Type B pancreatic cell (in vitro differentiated cells): ENCODE results near the gene IGSF9B. TPM values are rescaled to one million over a fixed set of nuclear protein-coding genes. Genes with fewer than 3 reads are reported as not detected.
A peak's percentile ranks its signal among the peaks of the same experiment; 100 is the strongest.

Experiments
- DNase-seq: peaks from one replicate; pipeline ENCODE4 v3.0.0; 2021; ENCODE audit warnings: mixed read lengths; ENCODE audit not compliant: unreplicated experiment; ENCODE audit errors: extremely low spot score
- H3K27ac Mint-ChIP-seq: 2 replicates; pipeline ENCODE4 v1.8.0; 2021; ENCODE audit warnings: mild to moderate bottlenecking, mixed read lengths
- H3K27me3 Mint-ChIP-seq: 2 replicates; pipeline ENCODE4 v1.8.0; 2021; ENCODE audit warnings: mixed read lengths
- H3K36me3 Mint-ChIP-seq: 2 replicates; pipeline ENCODE4 v1.8.0; 2021; ENCODE audit warnings: mixed read lengths
- H3K4me1 Mint-ChIP-seq: one replicate; pipeline ENCODE4 v1.8.0; 2021; ENCODE audit warnings: mixed read lengths; ENCODE audit not compliant: unreplicated experiment
- H3K4me3 Mint-ChIP-seq: 2 replicates; pipeline ENCODE4 v1.8.0; 2021; ENCODE audit warnings: mild to moderate bottlenecking, mixed read lengths
- H3K9me3 Mint-ChIP-seq: 2 replicates; pipeline ENCODE4 v1.8.0; 2021; ENCODE audit warnings: mixed read lengths
- CTCF ChIP-seq: fragments of 200-600 bp; sonication (generic); conservative IDR thresholded peaks from 2 replicates; pipeline ENCODE4 v1.5.0; 2021; ENCODE audit warnings: antibody characterized with exemption, mild to moderate bottlenecking
- total RNA-seq: library from RNA; stranded (reverse); gene quantifications from 2 replicates; pipeline ENCODE4 v1.2.1, GENCODE V29; 2021; ENCODE audit warnings: low replicate concordance

The IGSF9B gene
- total RNA-seq, 1 donor from 2014 or later, result 10.6 TPM

GRCh38 chr11:133920109-133920990 lies 36.4 kb downstream of the IGSF9B start:
- H3K27ac Mint-ChIP-seq, result no peak overlapping the region
- no peak for DNase-seq
- H3K4me1 Mint-ChIP-seq, result no peaks in the 10 kb centered on the region
- H3K4me3 Mint-ChIP-seq, result no peak overlapping the region
- no peaks in the 10 kb centered on the region for H3K36me3 Mint-ChIP-seq
- H3K9me3 Mint-ChIP-seq, result no peaks in the 10 kb centered on the region
- no peak for TF ChIP-seq CTCF
- H3K27me3 Mint-ChIP-seq, result peaks cover 3% of the 10 kb centered on the region

DNA sequence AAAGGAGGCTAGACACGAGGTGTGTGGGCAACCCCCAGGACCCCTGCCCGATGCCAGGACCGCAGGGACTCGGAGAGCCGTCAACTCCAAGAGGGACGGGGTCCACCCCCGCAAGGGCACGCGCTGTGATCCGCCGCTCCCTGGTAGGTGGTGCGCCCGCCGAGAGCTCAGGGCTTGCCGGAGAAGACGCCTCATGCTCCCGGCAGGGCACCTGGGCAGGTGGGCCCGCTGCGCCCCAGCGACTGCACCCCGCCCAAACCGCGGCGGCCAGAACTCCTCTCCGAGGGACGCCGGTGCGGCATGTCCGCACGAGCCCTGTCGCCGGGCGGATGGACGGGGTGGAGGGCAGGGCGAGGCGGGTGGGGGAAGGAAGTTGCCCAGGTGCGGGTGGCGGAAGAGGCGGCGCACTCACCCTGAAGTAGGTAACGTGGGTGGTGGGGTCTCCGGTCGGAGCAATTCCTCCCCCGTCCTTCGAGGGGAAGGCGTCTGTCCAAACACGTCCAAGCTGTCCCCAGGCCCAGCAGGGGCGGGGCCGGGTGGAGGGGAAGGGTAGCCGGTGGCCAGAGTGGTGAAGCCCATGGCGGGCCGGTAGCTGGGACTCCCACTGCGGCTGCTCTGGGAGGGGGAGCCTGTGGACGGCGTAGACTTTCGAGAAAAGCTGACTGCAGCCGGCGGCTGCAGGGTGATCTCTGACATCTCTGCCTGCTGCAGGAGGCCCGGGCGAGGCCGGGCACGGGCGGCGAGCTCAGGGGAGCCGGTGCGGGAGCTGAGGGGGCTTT lies 37.2 kb downstream of the IGSF9B start:
- Mint-ChIP-seq H3K4me3 (no peak overlapping the region), H3K4me1 (no peaks in the 10 kb centered on the region)

DNA sequence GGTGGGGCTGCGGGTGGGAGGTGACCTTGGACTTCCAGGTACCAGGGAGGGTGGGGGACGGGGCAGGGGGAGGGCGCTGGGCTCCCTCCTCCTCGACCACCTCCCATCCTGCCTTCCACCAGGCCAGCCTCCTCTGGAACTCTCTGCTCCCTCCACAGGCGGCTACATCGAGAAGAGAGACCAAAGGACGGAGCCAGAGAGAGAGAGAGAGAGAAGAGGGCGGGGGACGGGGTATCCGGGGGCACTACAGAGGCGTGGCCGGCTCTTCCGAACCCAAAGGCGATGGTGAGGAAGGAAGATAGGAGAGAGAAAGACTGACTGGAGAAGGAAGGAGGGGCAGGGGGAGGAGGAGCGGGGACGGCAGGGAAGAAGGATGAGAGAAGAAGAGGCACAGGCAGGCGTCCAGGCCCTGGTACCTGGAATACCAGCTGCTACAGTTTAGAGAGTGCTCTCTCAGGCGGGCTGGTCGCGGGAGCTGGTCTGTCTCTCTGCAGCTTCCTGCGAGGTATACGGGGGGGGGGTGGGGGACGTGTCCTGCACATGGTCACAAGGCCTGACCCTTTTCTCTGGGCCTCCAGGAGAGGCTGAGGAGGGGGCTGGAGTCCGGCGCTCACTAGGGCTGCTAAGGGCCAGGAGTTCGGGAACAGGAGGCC lies 38.0 kb downstream of the IGSF9B start:
- H3K27ac Mint-ChIP-seq, result no peak overlapping the region
- H3K27me3 Mint-ChIP-seq, result peaks cover 6% of the 10 kb centered on the region
- peaks cover 3% of the 10 kb centered on the region for H3K36me3 Mint-ChIP-seq
- no peaks in the 10 kb centered on the region for H3K9me3 Mint-ChIP-seq
- no peaks in the 10 kb centered on the region for H3K4me1 Mint-ChIP-seq
- DNase-seq, result no peak
- peak overlapping the region; percentile 60 for H3K4me3 Mint-ChIP-seq
- no peak for TF ChIP-seq CTCF

More for the DNA sequence above, 37.2 kb downstream of the IGSF9B start:
- Mint-ChIP-seq H3K27ac (no peak overlapping the region), H3K9me3 (no peaks in the 10 kb centered on the region), H3K27me3 (peaks cover 3% of the 10 kb centered on the region), H3K36me3 (no peaks in the 10 kb centered on the region)
- TF ChIP-seq CTCF, result no peak
- no peak for DNase-seq

DNA sequence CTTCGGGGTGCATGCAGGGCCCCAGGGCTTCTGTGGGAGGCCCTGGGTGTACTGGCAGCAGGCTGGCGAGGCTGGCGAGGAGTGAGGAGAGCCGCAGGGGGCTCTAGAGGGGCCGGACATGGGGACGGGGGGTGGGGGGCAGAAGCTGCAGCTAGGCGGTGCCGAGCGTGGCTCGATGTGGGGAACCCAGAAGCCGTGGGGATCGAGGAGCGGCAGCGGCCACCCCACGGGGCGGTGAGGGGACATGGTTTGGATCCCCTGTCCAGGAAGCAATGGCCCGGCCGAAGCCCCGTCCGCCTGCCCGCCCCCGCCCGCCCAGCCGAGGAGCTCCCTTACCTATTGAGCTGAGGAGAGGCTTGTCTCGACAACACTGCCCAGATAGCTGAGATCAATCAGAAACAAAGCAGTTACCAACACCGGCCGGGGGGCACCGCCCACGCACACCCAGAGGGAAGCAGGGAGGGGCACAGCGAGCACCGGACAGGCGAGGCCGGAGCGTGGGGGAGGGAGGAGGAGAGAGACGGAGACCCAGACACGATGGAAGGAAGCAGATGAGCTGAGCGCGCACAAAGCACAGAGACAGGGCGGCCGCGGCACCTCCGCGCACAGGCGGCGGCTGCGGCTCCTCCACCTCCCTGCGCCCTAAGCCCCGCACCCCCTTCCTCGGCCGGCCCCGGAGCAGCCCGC lies 38.7 kb downstream of the IGSF9B start:
- H3K9me3 Mint-ChIP-seq, result no peaks in the 10 kb centered on the region
- H3K4me3 Mint-ChIP-seq, result peak overlapping the region; percentile 68
- H3K4me1 Mint-ChIP-seq, result no peaks in the 10 kb centered on the region
- no peak for DNase-seq
- H3K27ac Mint-ChIP-seq, result no peak overlapping the region
- peaks cover 3% of the 10 kb centered on the region for H3K36me3 Mint-ChIP-seq
- H3K27me3 Mint-ChIP-seq, result peaks cover 6% of the 10 kb centered on the region
- no peak for TF ChIP-seq CTCF

DNA sequence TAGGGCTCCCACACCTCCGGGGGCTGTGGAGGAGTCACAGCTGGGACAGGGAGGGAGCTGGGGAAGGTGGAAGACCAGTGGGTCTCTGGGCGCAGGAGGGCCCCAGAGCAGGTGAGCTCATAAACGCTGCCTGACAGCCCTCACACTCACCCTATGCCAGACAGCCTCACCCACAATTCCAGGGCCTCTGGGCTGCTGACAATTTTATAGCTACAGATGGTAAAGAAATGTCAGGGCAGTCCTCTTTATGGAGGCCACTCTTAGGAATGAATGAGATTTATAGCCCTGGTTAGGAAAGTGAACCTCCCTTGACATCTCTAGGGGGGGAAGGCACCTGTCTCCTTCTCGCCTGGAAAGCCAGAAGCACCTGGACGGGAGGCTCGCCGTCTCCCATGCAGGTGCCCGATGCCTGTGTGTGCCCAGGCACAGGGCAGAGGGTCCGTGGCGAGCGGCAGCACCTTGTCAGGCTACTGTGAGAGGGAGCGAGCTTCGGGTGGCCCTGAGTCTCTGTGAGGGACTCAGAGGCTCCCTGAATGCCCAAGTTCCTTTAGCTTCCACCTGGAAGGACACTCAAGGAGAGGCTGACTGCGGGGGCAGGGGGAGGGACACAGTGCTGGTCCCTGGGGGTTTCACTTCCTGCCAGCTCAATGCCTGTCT lies 39.9 kb downstream of the IGSF9B start:
- no peak overlapping the region for H3K4me3 Mint-ChIP-seq
- no peak overlapping the region for H3K27ac Mint-ChIP-seq
- H3K9me3 Mint-ChIP-seq, result no peaks in the 10 kb centered on the region
- peaks cover 3% of the 10 kb centered on the region for H3K36me3 Mint-ChIP-seq
- H3K4me1 Mint-ChIP-seq, result no peaks in the 10 kb centered on the region
- DNase-seq, result no peak
- peaks cover 6% of the 10 kb centered on the region for H3K27me3 Mint-ChIP-seq
- no peak for TF ChIP-seq CTCF
